GM10248 (cell line): ENCODE results near the gene PLCB2.

ENCODE experiments used
- CTCF ChIA-PET: fragments of 300-600 bp; sonication (Branson Sonifier 250); formaldehyde crosslinking; extraction: SDS; loops from one replicate; lab custom pipeline; 2021; ENCODE audit warnings: antibody characterized with exemption; lab: Yijun Ruan, JAX
- POLR2A ChIA-PET: fragments of 350-650 bp; sonication (Branson Sonifier 250); formaldehyde crosslinking; extraction: SDS; loops from one replicate; lab custom pipeline; 2020; ENCODE audit warnings: antibody characterized with exemption; lab: Yijun Ruan, JAX
- DNase-seq: peaks from one replicate; pipeline ENCODE4 v3.0.0; 2012; ENCODE audit errors: extremely low spot score
- CTCF ChIP-seq: IDR thresholded peaks from 2 replicates; pipeline ENCODE4 v1.5.1; 2012; ENCODE audit warnings: mild to moderate bottlenecking, low read depth; ENCODE audit errors: extremely low read depth, missing control alignments, control extremely low read depth

The PLCB2 gene

GRCh38 chr15:40296561-40297230 lies 11.0 kb downstream of the PLCB2 start:
- no peak for TF ChIP-seq CTCF
- ChIA-PET POLR2A (no interaction called here), CTCF (interaction anchor here (0.9 to 2.2 kb wide), 8 partner anchors 8 to 41 kb away, joined by 3 to 5 read pairs (median 3); no protein-coding TSS in a partner anchor)
- no peak for DNase-seq

- DNase-seq, result no peak
- ChIA-PET POLR2A (no interaction called here), CTCF (interaction anchor here (0.9 to 2.2 kb wide), 10 partner anchors 9 to 43 kb away, joined by 3 to 9 read pairs (median 3); no protein-coding TSS in a partner anchor)
- TF ChIP-seq CTCF, result no peak
Observed at GRCh38 chr15:40295877-40296560, 11.7 kb downstream of the PLCB2 start.

- ChIA-PET POLR2A (no interaction called here), CTCF (interaction anchor here (0.7 to 2.2 kb wide), 7 partner anchors 9 to 44 kb away, joined by 3 to 9 read pairs (median 4); partner anchors contain the start of gene PLCB2)
- TF ChIP-seq CTCF, result no peak
- no peak for DNase-seq
Observed at GRCh38 chr15:40295297-40295696, 12.4 kb downstream of the PLCB2 start.

- no peak for TF ChIP-seq CTCF
- no peak for DNase-seq
- ChIA-PET CTCF (interaction anchor here (0.7 to 11.5 kb wide), 9 partner anchors 8 to 44 kb away, joined by 3 to 82 read pairs (median 4); partner anchors contain the start of gene PLCB2), POLR2A (no interaction called here)
Observed at GRCh38 chr15:40293905-40294895, 13.5 kb downstream of the PLCB2 start.

- DNase-seq, result no peak
- no peak for TF ChIP-seq CTCF
- ChIA-PET CTCF (interaction anchor here (1.1 to 11.5 kb wide), 3 partner anchors 14 to 45 kb away, joined by 4 to 82 read pairs (median 4); no protein-coding TSS in a partner anchor), POLR2A (interaction anchor here (0.6 kb wide), 1 partner anchor 258 kb away, joined by 3 read pairs; no protein-coding TSS in a partner anchor)
Observed at GRCh38 chr15:40293006-40293405, 14.7 kb downstream of the PLCB2 start.

GRCh38 chr15:40292246-40292645 lies 15.5 kb downstream of the PLCB2 start:
- CTCF ChIA-PET, result interaction anchor here (1.0 to 11.5 kb wide), 3 partner anchors 13 to 74 kb away, joined by 3 to 82 read pairs (median 56); no protein-coding TSS in a partner anchor
- TF ChIP-seq CTCF, result no peak
- POLR2A ChIA-PET, result no interaction called here
- no peak for DNase-seq
